ENCODE measurements around the gene MALSU1.

The MALSU1 gene

DNA sequence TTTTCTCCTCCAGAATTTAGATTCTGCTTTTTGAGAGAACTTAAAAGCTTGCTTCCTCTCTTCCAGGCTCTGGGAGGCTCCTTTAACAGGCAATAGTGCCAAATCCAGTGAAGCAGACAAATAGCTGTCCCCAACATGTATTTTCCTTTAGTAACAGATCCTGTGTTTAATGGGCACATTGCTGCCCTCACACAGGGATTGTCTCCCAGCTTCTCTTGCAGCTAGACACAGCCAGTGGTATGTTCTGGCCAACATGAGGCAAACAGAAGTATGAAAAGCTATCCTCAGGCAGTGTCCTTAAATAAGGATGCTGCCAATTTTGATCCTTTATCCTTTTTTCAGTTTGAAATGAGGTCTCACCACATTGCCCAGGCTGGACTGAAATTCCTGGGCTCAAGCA, 38.2 kb downstream of the MALSU1 start:
- DNase-seq, result no peak

DNA sequence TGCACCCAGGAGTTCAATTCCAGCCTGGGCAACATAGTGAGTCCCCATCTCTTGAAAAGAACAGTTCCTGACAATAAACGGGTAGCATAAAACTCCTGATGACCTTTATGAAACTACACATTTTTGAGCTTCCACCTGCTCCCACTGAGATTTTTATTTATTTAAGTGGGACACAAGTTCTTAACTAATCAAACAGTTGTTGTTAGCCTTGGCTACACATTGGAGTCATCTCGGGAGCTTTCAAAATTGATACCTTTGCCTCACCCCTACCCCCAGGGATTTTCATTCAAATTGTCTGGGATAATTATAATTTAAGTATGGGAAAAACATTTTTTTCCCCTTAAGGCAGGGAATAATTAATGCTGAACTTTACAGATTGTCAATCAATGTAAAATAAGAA, 39.3 kb downstream of the MALSU1 start:
- no peak for DNase-seq

- DNase-seq, result no peak
These were observed 39.7 kb downstream of the MALSU1 start for GRCh38 chr7:23338863-23339262.

DNA sequence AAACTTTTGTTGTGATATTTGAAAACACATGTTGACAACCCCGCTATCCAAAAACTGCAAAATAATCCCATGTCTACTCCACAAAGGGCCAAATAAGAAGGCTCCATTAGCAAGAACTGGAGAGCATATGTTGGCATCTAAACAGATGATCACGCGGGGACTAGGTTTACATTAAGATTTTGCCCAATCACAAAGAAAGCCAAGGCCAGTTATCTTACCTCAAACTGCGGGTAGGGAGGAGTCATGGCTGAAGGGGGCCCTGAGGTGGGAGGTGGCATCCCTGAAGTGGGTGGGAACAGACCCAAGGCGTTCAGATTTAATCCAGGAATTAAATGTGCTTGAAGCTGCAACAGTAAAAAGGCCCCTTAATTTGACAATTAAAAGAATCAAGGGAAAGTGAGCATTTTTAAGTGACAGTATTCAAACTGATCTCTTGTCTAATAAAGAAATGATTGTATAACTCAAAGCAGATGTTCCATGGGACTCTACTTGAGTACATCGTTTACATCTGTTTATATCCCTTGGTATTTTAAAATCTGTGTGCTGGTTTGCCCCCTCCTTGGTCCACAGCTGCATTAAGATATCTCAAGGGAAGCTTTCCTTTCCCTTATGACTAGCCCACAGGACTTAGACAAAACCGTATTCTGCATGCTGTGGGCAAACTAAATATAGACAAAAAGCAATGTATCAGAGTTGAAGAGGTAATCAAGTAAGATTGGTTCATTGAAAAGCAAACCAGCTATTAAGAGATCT, 42.9 kb downstream of the MALSU1 start:
- DNase-seq, result peak; percentile 1

DNA sequence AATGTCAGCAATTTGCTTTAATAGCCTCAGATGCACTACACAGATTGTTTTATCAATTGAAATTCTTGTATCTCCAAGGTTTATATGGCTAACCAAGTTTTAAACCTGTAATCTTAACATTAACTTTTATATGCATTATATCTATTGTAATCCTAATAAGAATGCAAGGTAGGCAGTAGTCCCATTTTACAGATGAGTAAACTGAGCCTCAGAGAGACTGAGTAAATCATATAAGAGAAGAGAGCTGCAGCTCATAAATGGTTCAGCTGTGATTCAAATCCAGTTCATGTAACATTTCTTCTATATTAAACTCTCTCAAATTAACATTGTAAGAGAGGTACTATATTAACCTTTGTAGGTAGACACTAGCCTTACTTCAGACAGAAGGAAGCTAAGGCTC, 44.0 kb downstream of the MALSU1 start:
- DNase-seq, result no peak

DNA sequence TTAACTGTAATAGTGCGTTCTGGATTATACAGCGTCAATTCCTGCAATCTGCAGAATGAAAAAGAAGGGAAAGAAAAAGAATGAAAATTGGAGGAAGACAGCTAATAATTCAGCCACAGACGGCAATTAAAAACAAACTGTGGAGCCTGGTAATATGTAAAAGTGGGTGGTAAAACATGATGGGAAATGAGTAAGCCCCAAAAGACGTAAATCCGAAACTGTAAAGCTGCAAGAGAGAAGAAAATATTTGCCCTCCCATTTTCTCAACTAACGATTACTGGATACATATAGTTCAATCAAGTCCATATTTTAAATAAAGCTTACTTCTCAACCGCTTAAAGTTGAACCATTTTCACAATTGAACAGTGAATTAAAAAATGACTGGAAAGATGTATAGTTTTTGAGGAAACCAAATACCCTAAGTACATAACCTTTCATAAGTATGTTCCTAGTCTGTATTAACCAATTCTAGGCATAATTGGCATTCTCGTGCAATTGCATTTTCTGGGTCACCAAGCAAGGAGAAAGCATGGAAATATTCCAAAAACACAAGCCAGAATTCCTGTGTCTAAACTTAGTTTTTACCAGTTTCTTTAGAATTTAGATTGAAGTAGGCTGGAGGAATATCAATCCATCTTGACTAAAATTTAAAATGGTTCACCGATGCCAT, 44.8 kb downstream of the MALSU1 start:
- DNase-seq, result no peak

DNA sequence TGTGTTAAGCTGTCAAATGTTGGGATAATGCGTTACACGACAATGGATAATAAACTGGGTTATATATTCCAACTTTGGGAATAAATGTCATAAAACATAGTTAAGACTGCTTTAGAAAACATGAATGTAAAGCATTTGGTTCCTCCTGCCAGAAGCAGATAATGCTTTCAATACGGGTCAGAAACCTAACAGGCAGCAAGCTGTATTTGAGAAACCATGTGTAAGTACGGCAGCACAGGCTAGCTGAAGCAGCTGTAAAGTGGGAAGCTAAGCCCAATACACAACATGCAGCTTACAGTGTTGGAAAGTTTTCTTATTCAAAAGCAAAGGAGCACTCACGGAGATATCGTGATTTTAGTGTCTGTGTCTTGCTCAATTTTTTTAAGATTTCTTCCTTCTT, 46.5 kb downstream of the MALSU1 start:
- no peak for DNase-seq

DNA sequence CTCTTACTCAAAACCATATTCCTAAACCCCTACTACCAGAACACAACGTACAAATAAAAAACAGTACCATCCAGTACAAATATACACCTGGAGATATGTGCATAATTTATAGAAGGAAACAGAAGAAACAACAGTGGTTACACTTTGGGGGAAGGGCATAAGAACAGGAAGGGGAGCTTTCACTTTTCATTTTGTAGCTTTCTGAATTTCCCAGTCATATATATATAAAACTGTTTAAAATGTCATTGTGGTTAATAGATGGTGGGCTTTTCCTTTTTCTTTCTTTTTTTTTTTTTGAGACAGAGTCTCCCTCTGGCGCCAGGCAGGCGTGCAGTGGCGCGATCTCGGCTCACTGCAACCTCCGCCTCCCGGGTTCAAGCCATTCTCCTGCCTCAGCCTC, 47.2 kb downstream of the MALSU1 start:
- DNase-seq, result no peak

DNA sequence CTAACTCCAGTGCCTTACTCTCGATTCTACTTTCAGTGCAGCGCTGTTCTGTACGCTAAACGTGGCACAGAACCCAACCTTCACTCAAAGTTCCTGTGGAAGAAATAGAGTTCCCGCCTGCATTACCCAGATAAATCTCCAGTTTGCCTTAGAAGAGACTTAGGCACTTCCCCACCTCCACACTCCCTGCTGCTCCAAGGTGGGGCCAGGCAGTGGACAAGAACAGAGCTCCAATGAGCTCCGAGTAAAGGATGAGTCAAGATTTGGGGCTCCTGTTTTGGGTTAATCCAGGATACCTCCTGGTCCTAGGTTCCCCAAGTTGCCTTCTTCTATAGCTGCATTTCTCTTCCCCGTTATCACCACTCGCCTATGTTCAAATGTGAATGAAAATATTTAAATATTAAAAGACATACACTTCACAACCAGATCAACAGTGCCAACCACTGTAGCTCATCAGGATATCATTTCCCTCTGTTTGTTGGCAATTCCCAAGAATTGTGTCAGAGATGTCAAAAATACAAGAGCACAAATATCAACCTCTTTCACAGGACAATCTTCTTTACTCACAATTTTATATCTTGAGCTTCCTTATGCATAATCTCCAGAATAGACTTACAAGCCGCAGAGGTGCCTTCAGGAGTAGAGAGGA, 48.0 kb downstream of the MALSU1 start:
- no peak for DNase-seq

GRCh38 chr7:23347682-23348180, 48.6 kb downstream of the MALSU1 start:
- DNase-seq, result no peak

DNA sequence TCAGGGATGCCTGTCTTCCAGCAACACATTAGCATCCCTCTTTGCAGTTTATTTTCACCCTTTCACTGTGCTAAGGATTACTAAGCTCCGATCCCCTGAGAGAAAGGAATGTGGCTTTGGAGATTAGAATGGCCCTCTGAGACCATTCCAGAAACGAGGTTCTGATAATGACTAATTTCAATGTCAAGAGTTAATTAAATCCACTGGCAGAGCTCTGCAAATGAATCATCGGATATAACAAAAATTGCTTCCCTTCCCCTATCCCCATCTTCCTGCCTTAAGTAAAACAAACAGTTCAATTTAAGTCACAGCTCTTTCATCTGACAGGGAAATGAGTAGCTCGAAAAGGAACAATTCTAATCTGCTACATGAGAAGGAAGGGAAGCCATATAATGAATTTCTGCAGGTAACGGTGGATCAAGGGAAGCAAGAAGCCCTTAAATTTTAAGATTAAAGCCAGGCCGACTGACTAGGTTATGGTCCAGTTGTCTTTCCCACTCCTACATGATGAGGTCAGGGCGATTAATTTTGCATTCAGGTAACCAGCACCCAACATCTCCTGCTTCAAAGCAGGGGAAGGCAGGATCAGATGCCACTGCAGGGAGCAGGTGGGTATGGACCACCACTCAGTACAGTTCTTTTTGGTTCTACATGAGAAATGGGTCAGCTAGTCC, 50.5 kb downstream of the MALSU1 start:
- DNase-seq, result no peak

DNA sequence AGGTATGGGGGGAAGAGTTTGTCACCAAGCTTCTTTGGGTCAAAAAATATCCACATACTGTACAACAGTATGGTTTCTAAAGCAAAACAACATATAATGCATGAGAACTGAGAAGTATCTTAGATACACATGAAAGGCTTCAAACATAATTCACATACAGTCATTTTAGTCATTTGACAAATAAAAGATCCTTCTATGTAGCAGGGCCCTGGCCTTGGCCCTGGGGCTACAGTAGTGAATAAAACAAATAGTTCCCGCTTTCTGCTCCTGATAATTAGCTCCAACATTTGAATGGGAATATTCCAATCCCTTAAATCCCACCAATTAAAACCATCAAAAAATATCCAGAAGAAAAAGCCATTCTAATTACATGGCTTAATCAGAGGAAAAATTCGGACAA, 51.3 kb downstream of the MALSU1 start:
- no peak for DNase-seq

- DNase-seq, result no peak
These were observed 54.0 kb downstream of the MALSU1 start for GRCh38 chr7:23353172-23353571.

DNA sequence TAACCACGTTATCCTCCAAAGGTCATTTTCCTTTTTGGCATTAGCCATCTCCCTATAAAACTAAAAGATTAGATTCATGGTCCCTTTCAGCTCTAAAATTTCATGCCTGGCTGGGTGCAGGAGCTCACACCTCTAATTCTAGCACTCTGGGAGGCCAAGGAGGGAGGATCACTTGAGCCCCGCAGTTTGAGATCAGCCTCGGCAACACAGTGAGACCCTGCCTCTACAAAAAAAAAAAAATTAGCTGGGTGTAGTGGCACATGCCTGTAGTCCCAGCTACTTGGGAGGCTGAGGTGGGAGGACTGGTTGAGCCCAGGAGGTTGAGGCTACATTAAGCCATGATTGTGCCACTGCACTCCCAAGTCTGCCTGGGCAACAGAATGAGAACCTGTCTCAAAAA, 57.0 kb downstream of the MALSU1 start:
- DNase-seq, result no peak

DNA sequence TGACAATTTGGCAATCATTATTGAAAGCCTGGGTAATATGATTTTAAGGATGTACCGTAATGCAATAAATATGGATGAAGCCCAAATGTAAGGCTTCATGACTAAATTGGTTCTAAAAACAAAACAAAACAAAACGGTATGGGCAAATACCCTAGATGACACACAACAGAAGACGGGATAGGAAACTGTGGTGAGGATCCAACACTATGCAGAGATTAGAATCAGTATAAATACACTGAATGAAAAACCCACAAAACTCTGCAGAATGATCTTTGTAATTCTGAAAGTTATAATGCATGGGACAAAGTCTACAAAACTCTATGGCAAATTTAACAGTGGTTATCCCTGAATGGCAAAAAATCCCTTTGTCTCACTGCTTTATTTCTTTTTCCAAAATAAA, 57.6 kb downstream of the MALSU1 start:
- DNase-seq, result no peak

GRCh38 chr7:23357190-23358093, 58.3 kb downstream of the MALSU1 start:
- peak; percentile 34 for DNase-seq

GRCh38 chr7:23358152-23358674, 59.1 kb downstream of the MALSU1 start:
- DNase-seq, result no peak
